Peyer's patch (tissue), 4 donors: ENCODE data around the gene CELSR3. TPM values are rescaled to one million over a fixed set of nuclear protein-coding genes. Genes with fewer than 3 reads are reported as not detected.

ENCODE experiments used
- DNase-seq, 3 donors: peaks; one replicate each; pipeline ENCODE4 v3.0.0-alpha.2; 2017 to 2019
- H3K27ac ChIP-seq, 4 donors: fragments of 200-600 bp; sonication (generic); one replicate each; pipeline ENCODE4 v1.5.1; 2016 to 2019
- H3K27me3 ChIP-seq, 2 donors: fragments of 200-600 bp; sonication (generic); one replicate each; pipeline ENCODE4 v1.5.1; 2019
- H3K36me3 ChIP-seq, 3 donors: fragments of 200-600 bp; sonication (generic); one replicate each; pipeline ENCODE4 v1.5.1; 2016 to 2019
- H3K4me1 ChIP-seq, 4 donors: fragments of 200-600 bp; sonication (generic); one replicate each; pipeline ENCODE4 v1.5.1; 2016 to 2019
- H3K4me3 ChIP-seq, 4 donors: fragments of 200-600 bp; sonication (generic); 1 replicate in 3 of 4; 2 replicates in 1 of 4; pipeline ENCODE4 v1.5.1; 2016 to 2019; ENCODE audit warnings: mild to moderate bottlenecking in 1 of 4
- H3K9me3 ChIP-seq, 4 donors: fragments of 200-600 bp; sonication (generic); one replicate each; pipeline ENCODE4 v1.5.1; 2016 to 2019; ENCODE audit warnings: mild to moderate bottlenecking in 1 of 4
- POLR2A ChIP-seq, 2 donors: fragments of 450-650 bp; IDR thresholded peaks; one replicate each; pipeline ENCODE4 v1.5.1; 2017; ENCODE audit warnings: antibody characterized with exemption in 2 of 2, mild to moderate bottlenecking in 2 of 2, moderate library complexity in 2 of 2
- total RNA-seq, 4 donors: library from RNA; depleted of rRNA; stranded (reverse); fragments of >200 nt; gene quantifications; one replicate each; pipeline ENCODE4 v1.1.0, GENCODE V29; 2016
- TF ChIP-seq, protein P1 (sequence below), 6 experiments: fragments of 450-650 bp in 4 of 6; fragments of 200-600 bp in 2 of 6; sonication (generic) in 1 of 6; IDR thresholded peaks; one replicate each; pipeline ENCODE4 v1.5.1; 2017 to 2019; ENCODE audit warnings: antibody characterized with exemption in 6 of 6, mild to moderate bottlenecking in 3 of 6, moderate library complexity in 1 of 6

The CELSR3 gene
- total RNA-seq, 4 donors from 2014 or later, result 2.3 to 5.0 (median 2.9) TPM

DNA sequence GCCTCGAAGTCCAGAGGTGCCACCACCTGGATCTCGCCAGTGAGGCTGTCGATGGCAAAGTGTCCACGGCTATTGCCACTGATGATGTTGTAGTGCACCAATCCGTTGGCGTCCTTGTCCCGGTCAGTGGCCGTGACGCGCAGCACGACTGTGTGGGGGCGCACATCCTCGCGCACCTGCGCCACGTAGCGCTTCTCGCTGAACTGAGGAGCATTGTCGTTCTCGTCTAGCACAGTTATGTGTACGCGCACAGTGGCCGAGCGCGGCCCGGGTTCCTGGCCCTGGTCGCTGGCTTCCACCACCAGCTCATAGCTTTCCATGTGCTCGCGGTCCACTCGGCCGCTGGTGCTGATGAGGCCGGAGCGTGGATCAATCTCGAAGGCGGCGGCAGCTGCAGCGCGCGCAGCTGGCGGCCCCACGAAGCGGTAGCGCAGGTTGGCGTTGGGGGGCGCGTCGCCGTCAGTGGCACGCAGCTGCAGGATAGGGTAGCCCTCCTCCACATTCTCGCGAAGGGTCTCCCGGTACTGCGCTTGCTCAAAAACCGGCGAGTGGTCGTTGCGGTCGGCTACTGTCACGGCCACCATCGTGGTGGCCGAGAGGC lies 1.8 kb downstream of the CELSR3 start:
- Histone ChIP-seq H3K27me3 (peaks cover 0 to 13% of the 10 kb centered on the region in 2 donors), H3K27ac (no peak overlapping the region), H3K9me3 (no peaks in the 10 kb centered on the region), H3K4me3 (peak overlapping the region in 2 of 4 donors; percentile 37 to 39), H3K36me3 (no peaks in the 10 kb centered on the region), H3K4me1 (peaks cover 0 to 43% (median 19%) of the 10 kb centered on the region in 4 donors)
- DNase-seq, result no peak
- no peak for TF ChIP-seq POLR2A (IDR thresholded peaks at IDR 0.05)
- TF ChIP-seq, protein P1, sequence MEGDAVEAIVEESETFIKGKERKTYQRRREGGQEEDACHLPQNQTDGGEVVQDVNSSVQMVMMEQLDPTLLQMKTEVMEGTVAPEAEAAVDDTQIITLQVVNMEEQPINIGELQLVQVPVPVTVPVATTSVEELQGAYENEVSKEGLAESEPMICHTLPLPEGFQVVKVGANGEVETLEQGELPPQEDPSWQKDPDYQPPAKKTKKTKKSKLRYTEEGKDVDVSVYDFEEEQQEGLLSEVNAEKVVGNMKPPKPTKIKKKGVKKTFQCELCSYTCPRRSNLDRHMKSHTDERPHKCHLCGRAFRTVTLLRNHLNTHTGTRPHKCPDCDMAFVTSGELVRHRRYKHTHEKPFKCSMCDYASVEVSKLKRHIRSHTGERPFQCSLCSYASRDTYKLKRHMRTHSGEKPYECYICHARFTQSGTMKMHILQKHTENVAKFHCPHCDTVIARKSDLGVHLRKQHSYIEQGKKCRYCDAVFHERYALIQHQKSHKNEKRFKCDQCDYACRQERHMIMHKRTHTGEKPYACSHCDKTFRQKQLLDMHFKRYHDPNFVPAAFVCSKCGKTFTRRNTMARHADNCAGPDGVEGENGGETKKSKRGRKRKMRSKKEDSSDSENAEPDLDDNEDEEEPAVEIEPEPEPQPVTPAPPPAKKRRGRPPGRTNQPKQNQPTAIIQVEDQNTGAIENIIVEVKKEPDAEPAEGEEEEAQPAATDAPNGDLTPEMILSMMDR (IDR thresholded peaks at IDR 0.05), result no peak

DNA sequence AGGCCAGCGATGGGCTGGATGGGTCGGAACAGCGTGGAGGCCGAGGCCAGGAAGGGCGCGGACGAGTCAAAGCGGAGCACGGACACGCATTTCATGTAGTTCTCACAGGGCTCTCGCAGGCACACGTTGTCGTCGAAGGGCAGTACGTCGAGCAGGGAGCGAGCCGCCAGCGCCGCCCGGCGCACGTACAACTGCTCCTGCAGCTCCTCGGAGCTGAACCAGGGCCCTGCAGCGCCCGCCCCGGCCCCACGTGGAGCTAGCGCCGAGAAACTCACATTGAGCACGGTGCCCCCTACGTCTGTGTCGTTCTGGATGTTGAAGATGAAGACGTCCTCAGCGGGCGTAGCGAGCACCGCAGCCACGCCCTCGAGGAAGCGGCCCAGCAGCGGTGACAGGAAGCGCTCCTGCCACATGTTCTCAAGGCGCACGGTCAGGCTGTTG lies 5.8 kb downstream of the CELSR3 start:
- DNase-seq, result no peak
- Histone ChIP-seq H3K27ac (peak overlapping the region; percentile 62 to 84 (median 74)), H3K27me3 (peaks cover 0 to 5% of the 10 kb centered on the region in 2 donors), H3K4me3 (peak overlapping the region; percentile 47 to 81 (median 72)), H3K36me3 (no peaks in the 10 kb centered on the region), H3K4me1 (peaks cover 0 to 30% (median 8%) of the 10 kb centered on the region in 4 donors), H3K9me3 (no peaks in the 10 kb centered on the region)
- TF ChIP-seq, protein P1 (IDR thresholded peaks at IDR 0.05), result no peak
- no peak for TF ChIP-seq POLR2A (IDR thresholded peaks at IDR 0.05)

DNA sequence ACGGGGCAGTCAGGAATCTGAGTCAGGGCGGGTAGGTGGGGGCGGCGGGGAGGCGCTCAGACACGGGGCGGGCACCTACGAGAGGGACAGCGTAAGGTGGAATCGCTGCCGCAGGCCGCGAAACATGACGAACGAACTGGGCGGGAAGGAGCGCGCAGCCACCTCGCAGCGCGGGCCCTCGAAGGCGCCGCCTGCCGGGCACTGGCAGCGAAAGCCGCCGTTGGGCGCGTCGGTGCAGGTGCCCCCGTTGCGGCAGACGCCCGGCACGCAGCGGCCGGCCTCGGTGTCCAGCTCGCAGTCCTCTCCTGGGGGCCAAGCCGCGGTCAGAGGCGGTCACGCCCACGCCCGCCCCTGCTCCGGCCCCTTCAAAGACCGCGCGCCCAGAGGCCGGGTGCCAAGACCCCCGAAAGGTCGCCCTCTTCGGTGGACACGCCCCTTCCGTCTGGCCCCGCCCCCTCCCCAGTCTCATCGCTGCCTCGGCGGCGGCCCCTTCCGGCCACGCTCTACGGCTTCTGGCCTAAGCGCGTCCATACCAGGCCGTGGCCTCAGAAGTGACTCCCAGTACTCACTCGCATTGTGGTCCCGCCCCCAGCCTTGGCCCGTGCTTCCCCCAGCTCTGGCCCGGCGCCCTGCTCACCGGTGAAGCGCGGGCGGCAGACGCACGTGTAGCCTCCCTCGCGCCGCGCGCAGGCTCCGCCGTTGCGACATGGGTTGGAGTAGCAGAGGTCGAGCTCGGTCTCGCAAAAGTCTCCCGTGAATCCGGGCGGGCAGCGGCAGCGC lies 6.4 kb downstream of the CELSR3 start:
- Histone ChIP-seq H3K27ac (peak overlapping the region; percentile 62 to 84 (median 74)), H3K36me3 (no peaks in the 10 kb centered on the region), H3K4me3 (peak overlapping the region; percentile 47 to 81 (median 72)), H3K9me3 (no peaks in the 10 kb centered on the region), H3K4me1 (peaks cover 0 to 24% (median 5%) of the 10 kb centered on the region in 4 donors), H3K27me3 (peaks cover 0 to 3% of the 10 kb centered on the region in 2 donors)
- TF ChIP-seq, protein P1 (IDR thresholded peaks at IDR 0.05), result peak; percentile 66 to 87 (median 80)
- no peak for TF ChIP-seq POLR2A (IDR thresholded peaks at IDR 0.05)
- peak; percentile 83 to 91 (median 87) for DNase-seq

DNA sequence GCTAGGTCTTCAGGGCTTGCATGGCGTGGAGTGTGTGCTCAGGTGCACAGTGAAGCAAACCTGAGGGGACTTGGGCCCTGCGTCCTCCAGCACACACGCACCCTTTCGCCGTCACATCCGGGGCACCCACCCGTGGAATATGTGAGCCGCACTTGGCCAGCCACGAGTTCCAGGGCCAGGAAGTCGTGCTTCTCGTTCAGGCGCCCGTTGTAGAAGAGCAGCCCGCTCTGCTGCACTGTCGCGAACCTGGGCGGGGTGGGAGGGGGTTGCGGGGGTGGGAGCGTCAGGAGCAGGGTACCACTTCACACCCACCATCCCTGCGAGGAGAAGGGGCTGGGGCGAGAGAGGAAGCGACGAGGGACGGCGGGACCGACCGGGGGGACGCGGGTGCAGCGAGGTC lies 7.1 kb downstream of the CELSR3 start:
- Histone ChIP-seq H3K27ac (peak overlapping the region; percentile 62 to 84 (median 74)), H3K27me3 (no peaks in the 10 kb centered on the region), H3K36me3 (no peaks in the 10 kb centered on the region), H3K4me1 (peaks cover 0 to 21% (median 2%) of the 10 kb centered on the region in 4 donors), H3K9me3 (no peaks in the 10 kb centered on the region), H3K4me3 (peak overlapping the region; percentile 47 to 81 (median 72))
- peak in 2 of 3 donors; percentile 72 to 80 for DNase-seq
- TF ChIP-seq, protein P1 (IDR thresholded peaks at IDR 0.05), result no peak
- TF ChIP-seq POLR2A (IDR thresholded peaks at IDR 0.05), result no peak

DNA sequence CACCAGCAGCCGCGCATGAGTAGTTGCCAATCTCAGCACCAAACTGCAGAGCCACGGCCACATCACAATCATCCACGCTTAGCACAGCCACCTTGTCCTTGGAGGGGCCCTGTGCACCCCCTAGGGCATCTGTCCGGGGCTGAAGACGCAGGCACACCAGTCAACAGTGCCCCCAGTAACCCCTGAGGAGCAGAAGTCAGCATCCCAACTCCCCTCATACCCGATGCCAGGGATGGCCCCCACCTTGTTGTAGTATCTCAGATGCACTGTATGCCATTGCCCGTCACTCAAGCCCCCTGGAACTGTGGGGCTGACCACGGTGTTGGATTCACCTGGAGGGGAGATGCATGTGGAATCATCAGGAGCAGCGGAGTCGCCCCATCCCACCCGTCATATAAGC lies 7.6 kb downstream of the CELSR3 start:
- no peaks in the 10 kb centered on the region for H3K36me3 ChIP-seq
- DNase-seq, result no peak
- peaks cover 0 to 21% (median 2%) of the 10 kb centered on the region in 4 donors for H3K4me1 ChIP-seq
- no peak overlapping the region for H3K4me3 ChIP-seq
- H3K27me3 ChIP-seq, result no peaks in the 10 kb centered on the region
- H3K9me3 ChIP-seq, result no peaks in the 10 kb centered on the region
- H3K27ac ChIP-seq, result no peak overlapping the region
- TF ChIP-seq, protein P1 (IDR thresholded peaks at IDR 0.05), result no peak
- no peak for TF ChIP-seq POLR2A (IDR thresholded peaks at IDR 0.05)
